Sigmoid colon (tissue), 3 donors: ENCODE data around the gene ASH1L.
"Not testable (repeated sequence)": the region's sequence is repeated elsewhere in the genome, so short reads cannot be mapped to it uniquely, and the experiment has no call there.

ENCODE experiments used
- CTCF ChIP-seq, 4 experiments: fragments of 450-650 bp in 3 of 4; fragments of 200-600 bp in 1 of 4; IDR thresholded peaks; one replicate each; pipeline ENCODE4 v1.5.1; 2016 to 2019; ENCODE audit warnings: antibody characterized with exemption in 4 of 4, mild to moderate bottlenecking in 3 of 4, moderate library complexity in 2 of 4
- POLR2A ChIP-seq, 2 donors: fragments of 450-650 bp; IDR thresholded peaks; one replicate each; pipeline ENCODE4 v1.6.1; 2016; ENCODE audit warnings: antibody characterized with exemption in 2 of 2, mild to moderate bottlenecking in 2 of 2, moderate library complexity in 2 of 2

- TF ChIP-seq CTCF, POLR2A (IDR thresholded peaks at IDR 0.05): not testable (repeated sequence)
Measured at GRCh38 chr1:155575608-155576007, 13.0 kb upstream of the ASH1L start.
